Measurements from ENCODE around the gene LSR. TPM values are rescaled to one million over a fixed set of nuclear protein-coding genes. Genes with fewer than 3 reads are reported as not detected.
"Not testable (repeated sequence)": the region's sequence is repeated elsewhere in the genome, so short reads cannot be mapped to it uniquely, and the experiment has no call there.

Gene LSR
- total RNA-seq, 2 donors from 2014 or later: 119 to 202 TPM

DNA sequence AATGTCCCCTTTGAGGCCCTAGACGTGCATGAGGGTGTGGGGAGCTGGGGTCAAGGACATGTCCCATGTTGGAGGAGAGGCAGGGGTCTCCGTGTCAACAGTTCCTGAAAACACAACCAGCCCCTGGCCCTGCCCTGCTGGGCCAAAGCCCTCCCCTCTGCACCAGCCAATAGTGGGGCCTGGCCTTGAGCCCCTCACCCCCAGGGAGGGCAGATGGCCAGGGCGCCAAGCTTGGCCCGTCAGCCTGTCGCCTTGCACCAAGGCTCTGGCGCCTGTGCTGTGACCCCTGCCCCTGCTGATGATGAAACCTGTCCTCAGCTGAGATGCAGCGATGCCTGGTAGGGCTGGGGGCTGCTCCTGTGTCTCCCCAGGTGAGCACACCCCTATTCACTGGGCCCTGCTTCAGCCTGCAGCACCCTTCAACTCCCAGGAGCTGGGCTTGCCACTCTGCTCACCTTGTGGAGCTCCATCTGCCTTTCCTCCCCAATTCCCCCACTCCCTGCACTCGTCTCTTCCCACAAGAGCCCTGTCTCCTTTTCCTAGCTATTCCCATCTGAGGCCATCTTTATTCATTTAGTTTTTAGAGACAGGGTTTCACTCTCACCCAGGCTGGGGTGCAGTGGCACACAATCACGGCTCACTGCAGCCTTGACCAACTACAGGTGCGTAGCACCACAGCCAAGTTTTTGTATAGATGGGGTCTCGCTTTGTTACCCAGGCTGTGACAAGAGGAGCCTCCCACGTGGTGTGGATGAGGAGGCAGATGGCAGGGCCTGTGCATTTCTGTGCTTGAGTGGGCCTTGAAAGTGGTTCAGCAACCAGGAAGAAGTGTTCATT lies 31.4 kb downstream of the LSR start:
- Histone ChIP-seq H3K27me3 (replicated peaks; ENCODE audit: insufficient read depth) (no peaks in the 10 kb centered on the region), H3K4me1 (replicated peaks) (no peaks in the 10 kb centered on the region), H3K27ac (no peak overlapping the region), H3K36me3 (peaks cover 5 to 11% of the 10 kb centered on the region in 2 donors), H3K4me3 (no peak overlapping the region), H3K9me3 (no peaks in the 10 kb centered on the region)
- intact Hi-C loops (cut with DNase I): loop anchor here (10.0 kb wide), 1 partner anchor 215 kb away; the partner anchor contains the start of gene KRTDAP
- TF ChIP-seq, protein P1, sequence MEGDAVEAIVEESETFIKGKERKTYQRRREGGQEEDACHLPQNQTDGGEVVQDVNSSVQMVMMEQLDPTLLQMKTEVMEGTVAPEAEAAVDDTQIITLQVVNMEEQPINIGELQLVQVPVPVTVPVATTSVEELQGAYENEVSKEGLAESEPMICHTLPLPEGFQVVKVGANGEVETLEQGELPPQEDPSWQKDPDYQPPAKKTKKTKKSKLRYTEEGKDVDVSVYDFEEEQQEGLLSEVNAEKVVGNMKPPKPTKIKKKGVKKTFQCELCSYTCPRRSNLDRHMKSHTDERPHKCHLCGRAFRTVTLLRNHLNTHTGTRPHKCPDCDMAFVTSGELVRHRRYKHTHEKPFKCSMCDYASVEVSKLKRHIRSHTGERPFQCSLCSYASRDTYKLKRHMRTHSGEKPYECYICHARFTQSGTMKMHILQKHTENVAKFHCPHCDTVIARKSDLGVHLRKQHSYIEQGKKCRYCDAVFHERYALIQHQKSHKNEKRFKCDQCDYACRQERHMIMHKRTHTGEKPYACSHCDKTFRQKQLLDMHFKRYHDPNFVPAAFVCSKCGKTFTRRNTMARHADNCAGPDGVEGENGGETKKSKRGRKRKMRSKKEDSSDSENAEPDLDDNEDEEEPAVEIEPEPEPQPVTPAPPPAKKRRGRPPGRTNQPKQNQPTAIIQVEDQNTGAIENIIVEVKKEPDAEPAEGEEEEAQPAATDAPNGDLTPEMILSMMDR (IDR thresholded peaks at IDR 0.05): no peak
- TF ChIP-seq POLR2A (IDR thresholded peaks at IDR 0.05): no peak
- TF ChIP-seq POLR2AphosphoS5 (IDR thresholded peaks at IDR 0.05): no peak
- DNase-seq (ENCODE audit: low spot score): no peak
- 65% methylated on average over 12 of the region's 12 CpGs for WGBS

DNA sequence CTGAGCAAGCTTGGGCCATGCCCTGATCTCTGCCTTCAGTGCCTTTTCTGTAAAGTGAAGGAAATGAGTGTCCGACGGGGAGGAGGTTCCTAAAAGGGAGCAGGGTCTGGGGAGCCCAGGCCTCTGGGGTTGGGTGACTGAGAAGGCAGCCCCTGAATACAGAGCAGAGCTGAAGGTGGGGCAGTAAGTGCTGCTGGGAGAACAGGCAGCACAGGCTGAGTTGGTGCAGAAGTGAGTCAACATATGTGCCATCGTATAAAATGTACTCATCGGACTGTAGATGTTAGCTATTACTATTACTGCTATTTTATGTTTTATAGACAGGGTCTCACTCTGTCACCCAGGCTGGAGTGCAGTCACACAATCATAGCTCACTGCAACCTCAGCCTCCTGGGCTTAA lies 32.5 kb downstream of the LSR start:
- Histone ChIP-seq H3K27ac (no peak overlapping the region), H3K27me3 (replicated peaks; ENCODE audit: insufficient read depth) (no peaks in the 10 kb centered on the region), H3K4me1 (replicated peaks) (no peaks in the 10 kb centered on the region), H3K36me3 (peaks cover 5 to 11% of the 10 kb centered on the region in 2 donors), H3K9me3 (no peaks in the 10 kb centered on the region), H3K4me3 (no peak overlapping the region)
- no peak for DNase-seq (ENCODE audit: low spot score)
- intact Hi-C loops (cut with DNase I): no loop called here
- TF ChIP-seq, protein P1 (IDR thresholded peaks at IDR 0.05): no peak
- TF ChIP-seq POLR2A (IDR thresholded peaks at IDR 0.05) (no peak), POLR2AphosphoS5 (IDR thresholded peaks at IDR 0.05) (no peak)
- WGBS: 34% methylated on average over 4 of the region's 4 CpGs

DNA sequence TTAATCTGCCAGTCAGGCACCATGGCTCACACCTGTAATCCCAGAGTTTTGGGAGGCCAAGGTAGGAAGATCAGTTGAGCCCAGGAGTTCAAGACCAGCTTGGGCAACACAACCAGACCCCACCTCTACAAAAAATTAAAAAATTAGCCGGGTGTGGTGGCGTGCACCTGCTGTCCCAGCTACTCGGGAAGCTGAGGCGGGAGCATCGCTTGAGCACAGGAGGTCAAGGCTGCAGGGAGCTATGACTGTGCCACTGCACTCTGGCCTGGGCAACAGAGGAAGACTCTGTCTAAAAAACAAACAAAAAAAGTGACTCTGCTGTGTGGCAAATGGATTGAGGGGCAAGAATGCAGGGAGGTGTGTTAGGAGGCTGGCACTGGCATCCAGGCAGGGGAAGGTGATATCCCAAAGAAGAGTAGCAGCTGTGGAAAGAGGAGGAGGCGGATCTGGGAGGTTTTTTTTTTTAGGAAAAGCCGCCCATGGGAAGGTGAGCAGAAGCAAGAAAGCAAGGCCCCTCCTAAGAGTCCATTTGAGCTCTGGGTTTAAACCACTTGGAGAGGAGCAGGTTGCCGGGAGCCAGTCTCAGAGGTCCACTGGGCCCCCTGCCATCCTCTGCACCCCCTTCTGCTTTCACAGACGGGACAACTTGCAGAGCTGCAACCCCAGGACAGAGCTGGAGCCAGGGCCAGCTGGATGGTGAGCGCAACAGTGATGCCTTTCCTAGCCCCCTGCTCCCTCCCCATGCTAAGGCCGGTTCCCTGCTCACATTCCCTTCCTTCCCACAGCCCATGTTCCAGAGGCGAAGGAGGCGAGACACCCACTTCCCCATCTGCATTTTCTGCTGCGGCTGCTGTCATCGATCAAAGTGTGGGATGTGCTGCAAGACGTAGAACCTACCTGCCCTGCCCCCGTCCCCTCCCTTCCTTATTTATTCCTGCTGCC lies 35.6 kb downstream of the LSR start:
- Histone ChIP-seq H3K36me3 (no peaks in the 10 kb centered on the region), H3K9me3 (no peaks in the 10 kb centered on the region), H3K27me3 (replicated peaks; ENCODE audit: insufficient read depth) (no peaks in the 10 kb centered on the region), H3K27ac (no peak overlapping the region), H3K4me3 (no peak overlapping the region), H3K4me1 (replicated peaks) (no peaks in the 10 kb centered on the region)
- 81% methylated on average over 17 of the region's 17 CpGs for WGBS
- no peak for DNase-seq (ENCODE audit: low spot score)
- TF ChIP-seq, protein P1 (IDR thresholded peaks at IDR 0.05): no peak
- TF ChIP-seq POLR2A (IDR thresholded peaks at IDR 0.05): no peak
- no peak for TF ChIP-seq POLR2AphosphoS5 (IDR thresholded peaks at IDR 0.05)
- intact Hi-C loops (cut with DNase I): no loop called here

DNA sequence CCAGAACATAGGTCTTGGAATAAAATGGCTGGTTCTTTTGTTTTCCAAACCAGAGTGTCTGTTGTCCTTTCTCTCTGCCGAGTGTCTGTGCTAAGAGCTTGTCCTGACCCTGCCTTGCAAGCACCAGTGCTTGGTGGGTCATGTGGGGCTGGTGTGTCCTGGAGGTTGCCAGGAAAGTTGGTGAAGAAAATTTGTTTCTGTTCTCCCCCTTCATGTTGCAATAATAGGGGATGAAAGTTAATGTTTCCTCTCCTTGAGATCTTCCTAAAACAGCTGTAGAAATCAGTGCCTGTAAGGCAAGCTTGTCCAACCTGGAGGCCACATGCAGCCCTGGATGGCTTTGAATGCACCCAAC lies 36.3 kb downstream of the LSR start:
- TF ChIP-seq POLR2AphosphoS5 (IDR thresholded peaks at IDR 0.05) (no peak), POLR2A (IDR thresholded peaks at IDR 0.05) (no peak)
- TF ChIP-seq, protein P1 (IDR thresholded peaks at IDR 0.05): no peak
- intact Hi-C loops (cut with DNase I): no loop called here
- Histone ChIP-seq H3K36me3 (no peaks in the 10 kb centered on the region), H3K4me1 (replicated peaks) (no peaks in the 10 kb centered on the region), H3K4me3 (no peak overlapping the region), H3K27me3 (replicated peaks; ENCODE audit: insufficient read depth) (no peaks in the 10 kb centered on the region), H3K27ac (no peak overlapping the region), H3K9me3 (no peaks in the 10 kb centered on the region)
- 61% methylated on average over 1 of the region's 1 CpG for whole genome bisulfite sequencing
- no peak for DNase-seq (ENCODE audit: low spot score)

DNA sequence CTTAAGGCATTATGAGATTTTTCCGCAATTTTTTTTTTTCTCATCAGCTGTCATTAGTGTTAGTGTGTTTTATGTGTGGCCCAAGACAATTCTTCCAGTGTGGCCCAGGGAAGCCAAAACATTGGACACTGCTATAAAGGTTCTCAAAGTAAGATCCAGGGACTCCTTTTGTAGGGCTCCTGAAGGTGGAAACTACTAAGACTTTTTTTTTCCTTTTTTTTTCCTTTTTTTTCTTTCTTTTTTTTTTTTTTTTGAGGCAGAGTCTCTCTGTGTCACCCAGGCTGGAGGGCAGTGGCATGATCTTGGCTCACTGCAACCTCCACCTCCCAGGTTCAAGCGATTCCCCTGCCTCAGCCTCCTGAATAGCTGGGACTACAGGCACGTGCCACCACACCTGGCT lies 36.7 kb downstream of the LSR start:
- intact Hi-C loops (cut with DNase I): not testable (repeated sequence)

DNA sequence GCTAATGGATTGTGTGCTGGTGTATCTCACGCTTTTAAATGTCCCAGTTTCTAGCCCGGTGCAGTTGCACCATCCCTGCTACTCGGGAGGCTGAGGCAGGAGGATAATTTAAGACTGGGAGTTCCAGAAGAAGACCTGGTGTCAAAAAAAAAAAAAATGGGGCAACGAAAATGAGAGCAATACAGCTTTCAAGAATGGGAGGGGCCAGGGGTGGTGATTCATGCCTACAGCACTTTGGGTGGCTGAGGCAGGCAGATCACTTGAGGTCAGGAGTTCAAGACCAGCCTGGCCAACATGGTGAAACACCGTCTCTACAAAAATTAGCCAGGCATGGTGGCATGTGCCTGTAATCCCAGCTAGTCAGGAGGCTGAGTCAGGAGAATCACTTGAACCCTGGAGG lies 37.3 kb downstream of the LSR start:
- H3K36me3 ChIP-seq; H3K9me3 ChIP-seq; H3K4me3 ChIP-seq; H3K27me3 ChIP-seq (replicated peaks; ENCODE audit: insufficient read depth); DNase-seq (ENCODE audit: low spot score); intact Hi-C loops (cut with DNase I); H3K27ac ChIP-seq; H3K4me1 ChIP-seq (replicated peaks): not testable (repeated sequence)
- WGBS: 76% methylated on average over 5 of the region's 5 CpGs

More for the DNA sequence above, 36.7 kb downstream of the LSR start:
- DNase-seq (ENCODE audit: low spot score); H3K9me3 ChIP-seq; H3K27me3 ChIP-seq (replicated peaks; ENCODE audit: insufficient read depth); H3K4me1 ChIP-seq (replicated peaks); H3K4me3 ChIP-seq; H3K36me3 ChIP-seq; H3K27ac ChIP-seq: not testable (repeated sequence)
- 91% methylated on average over 3 of the region's 3 CpGs for WGBS

Data from prostate gland (tissue), 2 donors.